Embryonic facial prominence (tissue), 1 donor: ENCODE results near the gene SUPT4H1.

ENCODE experiments used
- DNase-seq: peaks from one replicate; pipeline ENCODE4 v3.0.0-alpha.2; 2016; ENCODE audit errors: extremely low spot score

Gene SUPT4H1

GRCh38 chr17:58330538-58330996, 21.4 kb downstream of the SUPT4H1 start:
- DNase-seq: no peak

GRCh38 chr17:58329810-58330537, 22.0 kb downstream of the SUPT4H1 start:
- DNase-seq: no peak

GRCh38 chr17:58329035-58329809, 22.8 kb downstream of the SUPT4H1 start:
- no peak for DNase-seq

- DNase-seq: no peak
Observed at GRCh38 chr17:58328195-58329034, 23.6 kb downstream of the SUPT4H1 start, which contains the start of gene TSPOAP1. TSS of gene TSPOAP1 (minus strand) at chr17:58328795. CDS start at chr17:58327920, 875 bp downstream.

- no peak for DNase-seq
Observed at GRCh38 chr17:58327363-58328194, 24.4 kb downstream of the SUPT4H1 start.

- no peak for DNase-seq
Observed at GRCh38 chr17:58326609-58327362, 25.2 kb downstream of the SUPT4H1 start.

GRCh38 chr17:58325976-58326468, 26.0 kb downstream of the SUPT4H1 start:
- no peak for DNase-seq

- no peak for DNase-seq
Observed at GRCh38 chr17:58325289-58325726, 26.7 kb downstream of the SUPT4H1 start.

GRCh38 chr17:58324409-58325288, 27.4 kb downstream of the SUPT4H1 start:
- no peak for DNase-seq

GRCh38 chr17:58324056-58324408, 28.0 kb downstream of the SUPT4H1 start:
- DNase-seq: no peak

- DNase-seq: no peak
Observed at GRCh38 chr17:58323366-58324055, 28.5 kb downstream of the SUPT4H1 start.

GRCh38 chr17:58322581-58323185, 29.3 kb downstream of the SUPT4H1 start:
- DNase-seq: no peak

GRCh38 chr17:58321571-58322525, 30.2 kb downstream of the SUPT4H1 start:
- no peak for DNase-seq

- DNase-seq: no peak
Observed at GRCh38 chr17:58320570-58321323, 31.3 kb downstream of the SUPT4H1 start.

GRCh38 chr17:58320163-58320558, 31.8 kb downstream of the SUPT4H1 start:
- no peak for DNase-seq
